Ectodermal cell (in vitro differentiated cells): Measurements from ENCODE around the gene CYB5D1.

Experiments used
- H3K27ac ChIP-seq: 2 replicates; pipeline ENCODE4 v1.7.0; 2013; ENCODE audit warnings: mild to moderate bottlenecking, low read depth, low read length; ENCODE audit not compliant: insufficient read depth, poor library complexity, severe bottlenecking
- H3K27me3 ChIP-seq: 2 replicates; pipeline ENCODE4 v1.7.0; 2013; ENCODE audit warnings: mild to moderate bottlenecking, low read length; ENCODE audit not compliant: insufficient read depth, control insufficient read depth, poor library complexity, severe bottlenecking
- H3K36me3 ChIP-seq: one replicate; pipeline ENCODE4 v1.7.0; 2013; ENCODE audit warnings: low read length; ENCODE audit not compliant: control insufficient read depth, insufficient read depth
- H3K4me1 ChIP-seq: one replicate; pipeline ENCODE4 v1.7.0; 2013; ENCODE audit warnings: low read length; ENCODE audit not compliant: control insufficient read depth, insufficient read depth
- H3K4me3 ChIP-seq: 2 replicates; pipeline ENCODE4 v1.7.0; 2013; ENCODE audit warnings: low read depth, low read length, control low read depth; ENCODE audit not compliant: insufficient read depth
- H3K9me3 ChIP-seq: 2 replicates; pipeline ENCODE4 v1.7.0; 2013; ENCODE audit warnings: mild to moderate bottlenecking, low read length, moderate library complexity; ENCODE audit not compliant: control insufficient read depth
- WGBS, 2 experiments: methylation state at CpG; one replicate each; pipeline ENCODE4 v1.1.7; 2013; ENCODE audit warnings: missing lambda C conversion rate in 2 of 2; 5-methylcytosine and 5-hydroxymethylcytosine counted together

Gene CYB5D1

GRCh38 chr17:7833795-7834541 lies 23.8 kb upstream of the CYB5D1 start, which contains the start of gene KDM6B:
KDM6B (plus strand) TSS chr17:7834217; CDS start chr17:7845555, 11,338 bp downstream.
- peak within 1 kb of the TSS; percentile 83 for H3K4me3 ChIP-seq
- peak within 1 kb of the TSS; percentile 99 for H3K27ac ChIP-seq
- H3K4me1 ChIP-seq = peaks cover 19% of the 10 kb centered on the region
- H3K9me3 ChIP-seq = no peaks in the 10 kb centered on the region
- 1% methylated on average over 49 of the region's 49 CpGs for WGBS, 2 experiments
- peaks cover 29% of the 10 kb centered on the region for H3K27me3 ChIP-seq
- no peaks in the 10 kb centered on the region for H3K36me3 ChIP-seq

DNA sequence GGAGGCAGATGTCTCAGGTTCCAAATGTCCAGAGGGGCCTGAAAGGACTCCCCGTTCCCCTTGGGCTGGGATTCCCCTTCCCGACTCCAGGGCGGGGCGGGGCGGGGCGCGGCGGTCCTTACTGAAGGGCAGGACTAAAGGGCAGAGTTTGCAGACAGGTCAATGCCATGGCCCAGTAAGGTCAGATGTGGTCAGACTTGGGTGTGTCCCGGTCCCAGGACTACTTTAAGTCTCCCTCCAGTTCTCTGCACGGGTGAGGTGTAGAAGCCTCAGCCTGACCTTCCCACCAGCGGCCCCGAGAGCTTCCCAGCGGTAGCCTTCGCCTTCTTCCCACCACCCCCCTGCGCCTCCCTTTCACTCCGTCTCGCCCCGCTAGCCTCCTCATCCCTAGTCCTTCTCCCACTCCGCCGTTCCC lies 23.3 kb upstream of the CYB5D1 start:
- H3K9me3 ChIP-seq = no peaks in the 10 kb centered on the region
- peaks cover 29% of the 10 kb centered on the region for H3K27me3 ChIP-seq
- H3K36me3 ChIP-seq = no peaks in the 10 kb centered on the region
- peak overlapping the region; percentile 83 for H3K4me3 ChIP-seq
- 0 to 1% methylated on average over 20 of the region's 20 CpGs for WGBS, 2 experiments
- peaks cover 25% of the 10 kb centered on the region for H3K4me1 ChIP-seq
- peak overlapping the region; percentile 99 for H3K27ac ChIP-seq

- peak overlapping the region; percentile 99 for H3K27ac ChIP-seq
- H3K4me1 ChIP-seq = peaks cover 31% of the 10 kb centered on the region
- no peaks in the 10 kb centered on the region for H3K9me3 ChIP-seq
- WGBS, 2 experiments = 0 to 1% methylated on average over 69 of the region's 69 CpGs
- H3K4me3 ChIP-seq = peak overlapping the region; percentile 83
- H3K27me3 ChIP-seq = peaks cover 29% of the 10 kb centered on the region
- H3K36me3 ChIP-seq = no peaks in the 10 kb centered on the region
Measured at GRCh38 chr17:7834957-7835813, 22.6 kb upstream of the CYB5D1 start.

- Histone ChIP-seq H3K4me3 (peak overlapping the region; percentile 83), H3K9me3 (no peaks in the 10 kb centered on the region), H3K27me3 (peaks cover 25% of the 10 kb centered on the region), H3K36me3 (peaks cover 4% of the 10 kb centered on the region), H3K4me1 (peaks cover 39% of the 10 kb centered on the region), H3K27ac (peak overlapping the region; percentile 94)
- WGBS, 2 experiments = 0% methylated on average over 61 of the region's 61 CpGs
Measured at GRCh38 chr17:7835814-7836595, 21.8 kb upstream of the CYB5D1 start.

DNA sequence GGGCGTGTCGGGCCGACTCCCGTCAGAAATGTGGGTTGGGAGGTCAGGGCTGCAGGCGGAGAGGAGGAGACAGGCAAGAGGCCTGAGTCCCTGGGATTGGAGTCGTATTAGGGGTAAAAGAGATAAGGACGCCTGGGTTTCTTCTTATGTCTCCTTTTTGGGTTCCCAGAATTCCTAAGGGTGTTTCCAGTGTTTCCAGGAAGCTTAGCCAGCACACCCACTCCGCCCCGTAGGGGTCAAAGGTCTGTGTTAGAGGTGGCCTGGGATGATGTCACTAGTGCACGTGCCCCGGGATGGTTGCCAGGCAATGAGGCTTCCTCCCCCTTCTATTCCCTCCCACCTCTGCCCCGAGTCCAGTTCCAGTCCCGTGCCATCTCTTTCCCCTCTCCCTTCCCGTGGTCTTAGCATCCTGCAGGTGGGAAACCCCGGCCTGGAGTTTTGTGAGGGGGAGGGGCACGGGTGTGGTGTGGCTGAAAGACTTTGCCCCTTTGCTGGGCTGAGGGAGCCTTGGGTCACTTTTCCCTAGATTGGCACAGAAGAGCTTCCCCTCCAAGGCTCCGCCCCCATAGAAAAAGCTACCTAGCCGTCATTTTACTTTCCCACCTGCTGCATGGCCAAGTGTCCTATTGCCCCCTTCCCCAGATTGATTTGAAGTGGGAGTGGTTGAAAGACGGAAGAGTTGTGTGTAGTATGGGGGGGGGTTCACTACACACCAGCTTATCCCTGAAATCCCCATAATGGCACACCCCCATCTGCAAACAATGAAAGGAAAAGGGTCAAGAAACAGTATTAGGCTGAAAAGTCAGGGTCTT lies 21.0 kb upstream of the CYB5D1 start:
- H3K4me3 ChIP-seq = peak overlapping the region; percentile 83
- peaks cover 42% of the 10 kb centered on the region for H3K4me1 ChIP-seq
- H3K9me3 ChIP-seq = no peaks in the 10 kb centered on the region

GRCh38 chr17:7837408-7838088 lies 20.3 kb upstream of the CYB5D1 start:
- peak overlapping the region; percentile 28 for H3K4me3 ChIP-seq
- H3K27ac ChIP-seq = peak overlapping the region; percentile 88
- peaks cover 10% of the 10 kb centered on the region for H3K27me3 ChIP-seq
- H3K36me3 ChIP-seq = peaks cover 4% of the 10 kb centered on the region
- H3K4me1 ChIP-seq = peaks cover 42% of the 10 kb centered on the region
- WGBS, 2 experiments = 5 to 7% methylated on average over 7 to 8 of the region's 8 CpGs
- H3K9me3 ChIP-seq = no peaks in the 10 kb centered on the region

More for the DNA sequence above, 21.0 kb upstream of the CYB5D1 start:
- WGBS, 2 experiments = 0% methylated on average over 16 to 18 of the region's 19 CpGs
- Histone ChIP-seq H3K27me3 (peaks cover 17% of the 10 kb centered on the region), H3K27ac (peak overlapping the region; percentile 94), H3K36me3 (peaks cover 4% of the 10 kb centered on the region)

GRCh38 chr17:7838090-7839075 lies 19.4 kb upstream of the CYB5D1 start:
- Histone ChIP-seq H3K9me3 (no peaks in the 10 kb centered on the region), H3K27ac (peak overlapping the region; percentile 88), H3K4me1 (peaks cover 35% of the 10 kb centered on the region), H3K4me3 (peak overlapping the region; percentile 41), H3K36me3 (peaks cover 4% of the 10 kb centered on the region), H3K27me3 (peaks cover 1% of the 10 kb centered on the region)
- 17 to 20% methylated on average over 8 to 10 of the region's 12 CpGs for WGBS, 2 experiments

- 80 to 83% methylated on average over 6 of the region's 6 CpGs for WGBS, 2 experiments
- Histone ChIP-seq H3K27ac (peak overlapping the region; percentile 36), H3K36me3 (peaks cover 4% of the 10 kb centered on the region)
Measured at GRCh38 chr17:7839190-7839875, 18.5 kb upstream of the CYB5D1 start.

More at GRCh38 chr17:7839190-7839875, 18.5 kb upstream of the CYB5D1 start:
- peak overlapping the region; percentile 41 for H3K4me3 ChIP-seq
- H3K4me1 ChIP-seq = peaks cover 33% of the 10 kb centered on the region
- H3K9me3 ChIP-seq = no peaks in the 10 kb centered on the region
- no peaks in the 10 kb centered on the region for H3K27me3 ChIP-seq
